K562 (cell line): ENCODE results near the gene PRELID3B. TPM values are rescaled to one million over a fixed set of nuclear protein-coding genes. Genes with fewer than 3 reads are reported as not detected.

Source experiments
- ATAC-seq: fragments of 200-7000 bp; cut with Tn5 transposase; 3 replicates; pipeline ENCODE4 v1.9.1; 2020; ENCODE audit warnings: moderate library complexity
- BruUV-seq: library from RNA; stranded (reverse); fragments of 400-500 nt; replicated peaks from 2 replicates; lab custom pipeline; 2021; lab: Mats Ljungman, UMichigan
- CTCF ChIA-PET: fragments of 300-600 bp; formaldehyde crosslinking; extraction: SDS; loops from one replicate; lab custom pipeline; 2021; ENCODE audit warnings: low intra/inter-chr PET ratio; lab: Yijun Ruan, JAX
- POLR2A ChIA-PET: fragments of 300-600, 350-650 bp; sonication (Branson Sonifier 250); formaldehyde crosslinking; extraction: SDS; loops from one replicate; lab custom pipeline; 2021; ENCODE audit warnings: antibody characterized with exemption, inconsistent platforms; lab: Yijun Ruan, JAX
- DNase-seq, 4 experiments: peaks; one replicate each; pipeline versions ENCODE4 v3.0.0 to v3.0.0-alpha.2; 2011 to 2018; ENCODE audit warnings: low spot score in 3 of 4, mixed read lengths in 3 of 4; ENCODE audit errors: extremely low read depth in 1 of 4
- FAIRE-seq: peaks from 2 replicates; lab custom pipeline; 2011; peaks lifted over from hg19 to GRCh38; lab: Jason Lieb, UNC
- H2AFZ ChIP-seq: 2 replicates; pipeline ENCODE4 v1.6.0; 2011; ENCODE audit warnings: low read depth, low read length, control low read depth, inconsistent platforms
- H3K27ac ChIP-seq: fragments of 200-600 bp; 3 replicates; pipeline ENCODE4 v1.8.0; 2011; ENCODE audit warnings: low read depth, mild to moderate bottlenecking, control low read depth, inconsistent platforms, low read length, moderate library complexity, mixed read lengths; ENCODE audit errors: extremely low read depth
- H3K27me3 ChIP-seq, 2 experiments: fragments of 300-600 bp in 1 of 2; 2 replicates in 1 of 2; 3 replicates in 1 of 2; pipeline versions ENCODE4 v1.6.0 to v1.8.0; 2011; ENCODE audit warnings: inconsistent platforms in 2 of 2, low read length in 2 of 2, mild to moderate bottlenecking in 1 of 2, mixed read lengths in 1 of 2, moderate library complexity in 1 of 2; ENCODE audit not compliant: control insufficient read depth in 2 of 2, insufficient read depth in 2 of 2
- H3K36me3 ChIP-seq: fragments of 300-600 bp; 3 replicates; pipeline ENCODE4 v1.8.0; 2011; ENCODE audit warnings: mild to moderate bottlenecking, low read length, inconsistent platforms; ENCODE audit not compliant: control insufficient read depth, insufficient read depth
- H3K4me1 ChIP-seq, 2 experiments: fragments of 200-600 bp in 1 of 2; replicated peaks in 1 of 2; 2 replicates in 1 of 2; 3 replicates in 1 of 2; pipeline versions ENCODE4 v1.5.1 to v1.8.0; 2011; ENCODE audit warnings: inconsistent platforms in 2 of 2, low read length in 2 of 2, mild to moderate bottlenecking in 1 of 2, mixed read lengths in 1 of 2, moderate library complexity in 1 of 2; ENCODE audit not compliant: control insufficient read depth in 2 of 2, insufficient read depth in 2 of 2
- H3K4me2 ChIP-seq: 2 replicates; pipeline ENCODE4 v1.6.1; 2011; ENCODE audit warnings: low read length, control low read depth, inconsistent platforms, mixed read lengths; ENCODE audit not compliant: insufficient read depth
- H3K4me3 ChIP-seq: fragments of 200-600 bp; sonication (generic), shearing (Covaris generic); 2 replicates; pipeline ENCODE4 v1.5.1; 2016; ENCODE audit warnings: control low read depth, inconsistent platforms
- H3K79me2 ChIP-seq: fragments of 200-600 bp; 3 replicates; pipeline ENCODE4 v1.8.0; 2011; ENCODE audit warnings: low read length, inconsistent platforms; ENCODE audit not compliant: control insufficient read depth, insufficient read depth
- H3K9ac ChIP-seq, 2 experiments: 2 replicates each; pipeline versions ENCODE4 v1.6.0 to v1.6.1; 2011; ENCODE audit warnings: low read depth in 2 of 2, low read length in 2 of 2, control low read depth in 1 of 2, inconsistent platforms in 1 of 2, mild to moderate bottlenecking in 1 of 2, mixed read lengths in 1 of 2; ENCODE audit not compliant: insufficient read depth in 1 of 2
- H3K9me1 ChIP-seq: one replicate; pipeline ENCODE4 v1.6.0; 2011; ENCODE audit warnings: inconsistent platforms, mild to moderate bottlenecking, low read length, moderate library complexity; ENCODE audit not compliant: control insufficient read depth, insufficient read depth
- H3K9me3 ChIP-seq: replicated peaks from 2 replicates; pipeline ENCODE4 v1.5.1; 2011; ENCODE audit warnings: low read depth, low read length, inconsistent platforms; ENCODE audit not compliant: control insufficient read depth, insufficient read depth
- H4K20me1 ChIP-seq: replicated peaks from 2 replicates; pipeline ENCODE4 v1.6.1; 2011; ENCODE audit warnings: low read length, inconsistent platforms, mixed read lengths; ENCODE audit not compliant: control insufficient read depth, insufficient read depth
- CEBPG ChIP-seq, 3 experiments: fragments of 200-800 bp in 1 of 3; sonication (Bioruptor generic) in 1 of 3; sonication (generic) in 1 of 3; formaldehyde crosslinking in 1 of 3; IDR thresholded peaks in 2 of 3; conservative IDR thresholded peaks in 1 of 3; 2 replicates each; pipeline versions ENCODE4 v1.6.1 to v1.8.0; 2016 to 2022; ENCODE audit warnings: missing compliant biosample characterization in 2 of 3, missing genetic modification characterization in 2 of 3, mild to moderate bottlenecking in 1 of 3, missing genetic modification reagents in 1 of 3
- CREB3 ChIP-seq: fragments of 450-650 bp; conservative IDR thresholded peaks from 2 replicates; pipeline ENCODE4 v1.6.1; 2016; ENCODE audit warnings: missing genetic modification characterization, low read depth, mild to moderate bottlenecking, missing compliant biosample characterization, moderate library complexity
- EP400 ChIP-seq: fragments of 450-650 bp; IDR thresholded peaks from 2 replicates; pipeline ENCODE4 v1.6.1; 2017; ENCODE audit warnings: antibody characterized with exemption, mild to moderate bottlenecking, moderate library complexity
- ESRRA ChIP-seq: fragments of 450-650 bp; IDR thresholded peaks from 2 replicates; pipeline ENCODE4 v1.6.1; 2014; ENCODE audit warnings: low read depth, mild to moderate bottlenecking, moderate library complexity, borderline replicate concordance
- FOXO4 ChIP-seq: fragments of 450-650 bp; formaldehyde crosslinking; IDR thresholded peaks from 2 replicates; pipeline ENCODE4 v1.4.0; 2020; ENCODE audit warnings: mild to moderate bottlenecking, moderate library complexity
- GTF2A2 ChIP-seq: IDR thresholded peaks from 2 replicates; pipeline ENCODE4 v1.6.1; 2016; ENCODE audit warnings: mild to moderate bottlenecking, missing genetic modification characterization, missing compliant biosample characterization
- PHF8 ChIP-seq: fragments of 200-600 bp; sonication (generic); IDR thresholded peaks from 2 replicates; pipeline ENCODE4 v1.6.1; 2012; ENCODE audit warnings: mixed run types, mild to moderate bottlenecking, inconsistent platforms, low read length, moderate library complexity, borderline replicate concordance
- PREB ChIP-seq: sonication (generic); formaldehyde crosslinking; IDR thresholded peaks from 2 replicates; pipeline ENCODE4 v1.8.1; 2023; ENCODE audit warnings: mild to moderate bottlenecking, missing genetic modification reagents
- SAFB ChIP-seq: fragments of 200-400 bp; formaldehyde crosslinking; IDR thresholded peaks from 2 replicates; pipeline ENCODE4 v1.6.1; 2017; ENCODE audit warnings: low read depth, low read length, borderline replicate concordance
- SAP30 ChIP-seq: fragments of 200-600 bp; sonication (generic); IDR thresholded peaks from 2 replicates; pipeline ENCODE4 v1.6.1; 2012; ENCODE audit warnings: borderline replicate concordance, low read depth, mild to moderate bottlenecking, moderate library complexity, low read length, control low read depth, inconsistent platforms; ENCODE audit not compliant: insufficient read depth, poor library complexity, severe bottlenecking
- TBL1XR1 ChIP-seq, 2 experiments: IDR thresholded peaks; 2 replicates each; pipeline ENCODE4 v1.6.1; 2012; ENCODE audit warnings: improper control_type of control experiment in 2 of 2, low read length in 2 of 2, mild to moderate bottlenecking in 1 of 2
- ZFP91 ChIP-seq: sonication (generic); formaldehyde crosslinking; IDR thresholded peaks from 2 replicates; pipeline ENCODE4 v1.8.0; 2022; ENCODE audit warnings: mild to moderate bottlenecking, missing genetic modification reagents
- ZNF24 ChIP-seq: fragments of 450-650 bp; IDR thresholded peaks from 2 replicates; pipeline ENCODE4 v1.6.1; 2016
- WGBS: fragments of 100-300 bp; shearing (Covaris generic); methylation state at CpG from one replicate; pipeline ENCODE4 v1.1.6; 2016; ENCODE audit warnings: low coverage, mixed read lengths; ENCODE audit not compliant: insufficient coverage; ENCODE audit errors: missing lambda C conversion rate; 5-methylcytosine and 5-hydroxymethylcytosine counted together
- in situ Hi-C: fragments of 300-500 bp; cut with MboI; formaldehyde crosslinking; loops from 4 replicates; pipeline ENCODE4 v1.15.0; 2018; ENCODE audit warnings: inconsistent platforms, mixed read lengths
- intact Hi-C: fragments of 100-400 bp; cut with micrococcal nuclease; formaldehyde crosslinking; loops from 2 replicates; pipeline ENCODE4 v1.14.2; 2022
- polyA plus RNA-seq, 8 experiments: library from polyadenylated mRNA; depleted of rRNA in 4 of 8; stranded (reverse) in 5 of 8; unstranded in 3 of 8; fragments of >200 nt; fragmentation: Nextera tagmentation in 2 of 8; fragmentation: Illumina TruSeq in 1 of 8; extraction: Ambion mirVana in 2 of 8; extraction: Trizol in 1 of 8; gene quantifications; 2 replicates each; pipeline versions ENCODE4 v1.2.1 to v1.2.3, GENCODE V29; 2011 to 2014; ENCODE audit warnings: inconsistent platforms in 1 of 8, missing spikeins in 1 of 8
- total RNA-seq, 7 experiments: library from RNA; depleted of rRNA in 6 of 7; stranded (reverse); fragments of >200 nt in 6 of 7; fragmentation: Illumina TruSeq in 2 of 7; extraction: Trizol in 2 of 7; gene quantifications; 2 replicates each; pipeline versions ENCODE4 v1.2.1 to v1.2.3, GENCODE V29; 2011 to 2021; ENCODE audit warnings: low replicate concordance in 1 of 7

The PRELID3B gene
- total and polyA plus RNA-seq, 9 of the 15 experiments (the other 6 are each of a cell fraction or from before 2014, with no cell fraction given) = 77.0 to 186 (median 101) TPM

- peaks cover 88% of the 10 kb centered on the region for H3K36me3 ChIP-seq
- under 1% methylated on average over 63 of the region's 86 CpGs for WGBS
- TF ChIP-seq ZNF24 = no peak
- TF ChIP-seq PREB = peak; percentile 86; the same call in 1 of the 2 replicates
- TF ChIP-seq FOXO4 (CRISPR knock-in tag) = peak; percentile 93; the same call in 1 of the 2 replicates
- peak; percentile 99 for TF ChIP-seq CREB3 (tag)
- TF ChIP-seq SAFB = peak; percentile 99
- TF ChIP-seq EP400 = peak; percentile 92
- peak; percentile 95 for TF ChIP-seq ESRRA
- no peak for TF ChIP-seq ZFP91
- TF ChIP-seq PHF8 = peak; percentile 97
- TF ChIP-seq CEBPG (CRISPR knock-in tag; IDR thresholded peaks at IDR 0.05) = no peak
- TF ChIP-seq CEBPG (tag; conservative IDR thresholded peaks at IDR 0.05 in 1 of 2, IDR thresholded peaks at IDR 0.05 in 1 of 2) = peak in 1 of 2 experiments; percentile 69; a peak in 2 of 4 replicates
- TF ChIP-seq TBL1XR1 (IDR thresholded peaks at IDR 0.05; ENCODE audit: low read length in 2 of 2) = no peak
- peak; percentile 85 for TF ChIP-seq GTF2A2 (tag)
- peak; percentile 57 for TF ChIP-seq SAP30
Observed at GRCh38 chr20:59032023-59032712, 10.4 kb downstream of the PRELID3B start, which contains the start of gene ATP5F1E. Gene ATP5F1E (minus strand): TSS chr20:59032335. CDS start chr20:59032251, 84 bp downstream.

More at GRCh38 chr20:59032023-59032712, 10.4 kb downstream of the PRELID3B start, which contains the start of gene ATP5F1E:
- in situ Hi-C loops (no loop called here), intact Hi-C loops (loop anchor here (5.0 kb wide), 2 partner anchors 50 to 140 kb away; partner anchors contain the start of gene NELFCD)
- no peaks in the 10 kb centered on the region for H3K9me3 ChIP-seq
- no TSS peak for BruUV-seq
- peak within 1 kb of the TSS; percentile 96 for H3K27ac ChIP-seq
- H3K27me3 ChIP-seq = no peaks in the 10 kb centered on the region
- H3K4me2 ChIP-seq = peak within 1 kb of the TSS; percentile 94
- H2AFZ ChIP-seq = peak within 1 kb of the TSS; percentile 73
- peaks cover 70% of the 10 kb centered on the region for H3K79me2 ChIP-seq
- ATAC-seq = peak; percentile 97
- H3K4me1 ChIP-seq = peaks cover 13 to 18% of the 10 kb centered on the region in 2 experiments; a peak in 4 of 5 replicates
- H4K20me1 ChIP-seq = no peaks in the 10 kb centered on the region
- H3K4me3 ChIP-seq = peak within 1 kb of the TSS; percentile 84
- ChIA-PET CTCF (no interaction called here), POLR2A (interaction anchor here (0.6 to 4.5 kb wide), 21 partner anchors 9 to 370 kb away, joined by 3 to 31 read pairs (median 3); partner anchors contain the start of genes PRELID3B and TUBB1)
- peak; percentile 83 for FAIRE-seq
- H3K9me1 ChIP-seq = no peaks in the 10 kb centered on the region
- peak; percentile 95 to 97 (median 97) for DNase-seq
- H3K9ac ChIP-seq = peak within 1 kb of the TSS; percentile 93 to 97
